OCI-LY7 (cell line): ENCODE data around the gene RPP25L. TPM values are rescaled to one million over a fixed set of nuclear protein-coding genes. Genes with fewer than 3 reads are reported as not detected.

Experiments used
- Bru-seq: library from RNA; stranded (reverse); fragments of 400-500 nt; gene quantifications from one replicate; lab custom pipeline; 2021; lab: Mats Ljungman, UMichigan
- BruChase-seq, 2 experiments: library from RNA; stranded (reverse); fragments of 400-500 nt; gene quantifications; one replicate each; lab custom pipeline; 2021; lab: Mats Ljungman, UMichigan
- BruUV-seq: library from RNA; stranded (reverse); fragments of 400-500 nt; replicated peaks from 2 replicates; lab custom pipeline; 2021; lab: Mats Ljungman, UMichigan
- CTCF ChIA-PET: fragments of 300-600 bp; sonication (Branson Sonifier 250); formaldehyde crosslinking; loops from one replicate; lab custom pipeline; 2022; ENCODE audit warnings: antibody characterized with exemption; ENCODE audit not compliant: unreplicated experiment; lab: Charles Lee
- POLR2A ChIA-PET: fragments of 300-600 bp; sonication (Branson Sonifier 250); formaldehyde crosslinking; loops from one replicate; lab custom pipeline; 2022; ENCODE audit warnings: antibody characterized with exemption; lab: Charles Lee
- DNase-seq: peaks from one replicate; pipeline ENCODE4 v3.0.0-alpha.2; 2015; ENCODE audit warnings: low spot score
- H2AFZ ChIP-seq: fragments of 200-600 bp; sonication (generic), shearing (Covaris generic); 2 replicates; pipeline ENCODE4 v1.6.1; 2014; ENCODE audit warnings: mild to moderate bottlenecking, antibody characterized with exemption, low read length, moderate library complexity
- H3K27ac ChIP-seq: fragments of 200-600 bp; sonication (generic); 2 replicates; pipeline ENCODE4 v1.5.1; 2014; ENCODE audit warnings: mixed run types, low read depth, mild to moderate bottlenecking, moderate library complexity, low read length, inconsistent platforms; ENCODE audit not compliant: poor library complexity, severe bottlenecking
- H3K36me3 ChIP-seq: fragments of 200-600 bp; sonication (generic); 2 replicates; pipeline ENCODE4 v1.6.1; 2014; ENCODE audit warnings: mild to moderate bottlenecking, antibody characterized with exemption, low read length, moderate library complexity, mixed read lengths; ENCODE audit not compliant: insufficient read depth
- H3K4me1 ChIP-seq: fragments of 200-600 bp; sonication (generic); 2 replicates; pipeline ENCODE4 v1.5.1; 2014; ENCODE audit warnings: mild to moderate bottlenecking, low read length; ENCODE audit not compliant: insufficient read depth, poor library complexity, severe bottlenecking
- H3K4me2 ChIP-seq: fragments of 200-600 bp; sonication (generic); 2 replicates; pipeline ENCODE4 v1.6.1; 2014; ENCODE audit warnings: mild to moderate bottlenecking, low read length
- H3K4me3 ChIP-seq: fragments of 200-600 bp; sonication (generic); 2 replicates; pipeline ENCODE4 v1.5.1; 2014; ENCODE audit warnings: mild to moderate bottlenecking, low read depth, low read length; ENCODE audit not compliant: poor library complexity, severe bottlenecking
- H3K79me2 ChIP-seq: fragments of 200-600 bp; sonication (generic); 2 replicates; pipeline ENCODE4 v1.6.1; 2016; ENCODE audit warnings: low read depth, mild to moderate bottlenecking, low read length, moderate library complexity, mixed read lengths; ENCODE audit not compliant: insufficient read depth
- H3K9me2 ChIP-seq: fragments of 200-600 bp; sonication (generic); 2 replicates; pipeline ENCODE4 v1.6.1; 2016; ENCODE audit warnings: mild to moderate bottlenecking, low read length, mixed read lengths; ENCODE audit not compliant: insufficient read depth
- H3K9me3 ChIP-seq: fragments of 200-600 bp; sonication (generic); 2 replicates; pipeline ENCODE4 v1.6.1; 2014; ENCODE audit warnings: mild to moderate bottlenecking, mixed run types, low read length, mixed read lengths
- H4K20me1 ChIP-seq: fragments of 200-600 bp; sonication (generic); 2 replicates; pipeline ENCODE4 v1.6.1; 2014; ENCODE audit warnings: mild to moderate bottlenecking, antibody characterized with exemption, low read length, moderate library complexity, mixed read lengths; ENCODE audit not compliant: insufficient read depth
- CTCF ChIP-seq: fragments of 200-600 bp; sonication (generic); conservative IDR thresholded peaks from 2 replicates; pipeline ENCODE4 v1.5.1; 2014; ENCODE audit warnings: mild to moderate bottlenecking, antibody characterized with exemption, low read length, moderate library complexity, mixed read lengths
- EZH2phosphoT487 ChIP-seq: fragments of 200-600 bp; sonication (generic); IDR thresholded peaks from 2 replicates; pipeline ENCODE4 v1.6.1; 2018; ENCODE audit warnings: low read depth, borderline replicate concordance, mild to moderate bottlenecking, mixed run types, antibody characterized with exemption, low read length, moderate library complexity, mixed read lengths
- intact Hi-C: fragments of 100-400 bp; cut with micrococcal nuclease; formaldehyde crosslinking; loops from one replicate; pipeline ENCODE4 v1.10.0; 2022; ENCODE audit not compliant: unreplicated experiment
- long read RNA-seq: library from polyadenylated mRNA; stranded (forward); transcript quantifications from one replicate; pipeline ENCODE4 v2.0.0, GENCODE V29; 2022
- total RNA-seq, 2 experiments: library from RNA; depleted of rRNA in 1 of 2; stranded (reverse); fragments of >200 nt in 1 of 2; shearing (Covaris generic) in 1 of 2; gene quantifications; 2 replicates each; pipeline ENCODE4 v1.2.3, GENCODE V29; 2014 to 2022

RPP25L gene
- total RNA-seq (2014; rRNA removed; shearing (Covaris generic)) (33.6 and 40.3 TPM in 2 replicates), total RNA-seq (2022) (31.6 and 33.7 TPM in 2 replicates), Bru-seq, nascent RNA (percentile 64 among the genes with signal in this experiment), BruChase-seq, experiment 1, labeled RNA remaining after a 6-hour chase (percentile 54 among the genes with signal in this experiment), BruChase-seq, experiment 2, labeled RNA remaining after a 2-hour chase (percentile 64 among the genes with signal in this experiment)
- long read RNA-seq, transcript RPP25L-202 (2 exons, 888 nt): major isoform, 20 of 39 reads
- long read RNA-seq, transcript RPP25L-201 (2 exons, 1,092 nt): minor isoform, 12 of 39 reads
- long read RNA-seq, partial matches to known transcripts: 7 of 39 reads
- long read RNA-seq, other reads (novel, unspliced or antisense): 0 of 39 reads

GRCh38 chr9:34611811-34612787, at the start of gene RPP25L:
TSS of gene RPP25L (minus strand) at chr9:34612097. CDS start at chr9:34611296, 801 bp downstream.
- H2AFZ ChIP-seq: peak within 1 kb of the TSS; percentile 65
- intact Hi-C loops: loop anchor here (1.0 to 2.0 kb wide), 2 partner anchors 22 to 91 kb away; no protein-coding TSS in a partner anchor
- DNase-seq: peak; percentile 89
- peaks cover 17% of the 10 kb centered on the region for H3K36me3 ChIP-seq
- ChIA-PET CTCF (interaction anchor here (0.9 to 1.7 kb wide), 3 partner anchors 8 to 22 kb away, joined by 3 to 6 read pairs (median 3); no protein-coding TSS in a partner anchor), POLR2A (interaction anchor here (0.5 to 2.2 kb wide), 7 partner anchors 9 to 1132 kb away, joined by 3 to 13 read pairs (median 7); partner anchors contain the start of genes DCTN3 and SIGMAR1)
- H3K9me2 ChIP-seq: no peaks in the 10 kb centered on the region
- peaks cover 11% of the 10 kb centered on the region; the same call in 1 of the 2 replicates for H3K79me2 ChIP-seq
- H4K20me1 ChIP-seq: no peaks in the 10 kb centered on the region
- H3K4me2 ChIP-seq: peak within 1 kb of the TSS; percentile 99
- H3K4me1 ChIP-seq: peaks cover 21% of the 10 kb centered on the region
- TF ChIP-seq EZH2phosphoT487 (no peak), CTCF (0 out of 2 replicates have a peak, but pooled peaks have one; percentile 3)
- H3K9me3 ChIP-seq: no peaks in the 10 kb centered on the region
- H3K4me3 ChIP-seq: peak within 1 kb of the TSS; percentile 91
- H3K27ac ChIP-seq: peak within 1 kb of the TSS; percentile 36
- BruUV-seq: no TSS peak

GRCh38 chr9:34659592-34660253, 47.8 kb upstream of the RPP25L start:
- H4K20me1 ChIP-seq: no peaks in the 10 kb centered on the region
- no peak overlapping the region for H3K4me2 ChIP-seq
- no peak for TF ChIP-seq EZH2phosphoT487
- no peak for TF ChIP-seq CTCF
- no peaks in the 10 kb centered on the region for H3K79me2 ChIP-seq
- peak; percentile 10 for DNase-seq
- ChIA-PET POLR2A (interaction anchor here (1.1 kb wide), 1 partner anchor 22 kb away, joined by 4 read pairs; the partner anchor contains the start of gene SIGMAR1), CTCF (interaction anchor here (3.3 kb wide), 1 partner anchor 13 kb away, joined by 13 read pairs; the partner anchor contains the start of gene GALT)
- H3K4me1 ChIP-seq: peaks cover 4% of the 10 kb centered on the region
- no peak overlapping the region for H2AFZ ChIP-seq
- H3K9me3 ChIP-seq: no peaks in the 10 kb centered on the region
- H3K27ac ChIP-seq: no peak overlapping the region
- no peaks in the 10 kb centered on the region for H3K9me2 ChIP-seq
- intact Hi-C loops: no loop called here
- H3K36me3 ChIP-seq: no peaks in the 10 kb centered on the region
- H3K4me3 ChIP-seq: no peak overlapping the region
- no TSS peak for BruUV-seq
